Glomerular visceral epithelial cell (primary cell): ENCODE measurements around the gene PLAAT2.
"Not testable (repeated sequence)": the region's sequence is repeated elsewhere in the genome, so short reads cannot be mapped to it uniquely, and the experiment has no call there.

ENCODE experiments used
- DNase-seq: peaks from one replicate; pipeline ENCODE4 v3.0.0-alpha.2; 2016; ENCODE audit errors: extremely low spot score

PLAAT2 gene

GRCh38 chr11:63563201-63564055 is at the start of gene PLAAT2:
TSS of gene PLAAT2 (minus strand) at chr11:63563379. CDS start at chr11:63563324, 55 bp downstream.
- DNase-seq: no peak

DNA sequence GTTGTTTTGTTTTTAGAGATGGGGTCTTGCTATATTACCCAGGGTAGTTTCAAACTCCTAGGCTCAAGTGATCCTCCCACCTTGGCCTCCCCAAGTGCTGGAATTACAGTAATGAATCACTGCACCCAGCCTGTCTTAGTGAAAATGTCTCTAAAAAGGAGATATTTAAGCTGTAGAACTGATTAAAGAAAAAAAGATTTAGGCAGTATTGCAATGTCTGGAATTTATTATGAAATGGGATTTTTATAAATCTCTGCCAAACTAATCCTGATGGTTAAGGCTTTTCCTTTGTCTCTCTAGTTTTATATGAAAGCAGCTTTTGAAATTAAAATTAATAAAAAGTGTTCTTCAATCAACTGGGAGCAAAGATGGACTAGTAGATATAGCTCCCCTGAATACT is 49.0 kb upstream of the PLAAT2 start:
- DNase-seq: no peak

DNA sequence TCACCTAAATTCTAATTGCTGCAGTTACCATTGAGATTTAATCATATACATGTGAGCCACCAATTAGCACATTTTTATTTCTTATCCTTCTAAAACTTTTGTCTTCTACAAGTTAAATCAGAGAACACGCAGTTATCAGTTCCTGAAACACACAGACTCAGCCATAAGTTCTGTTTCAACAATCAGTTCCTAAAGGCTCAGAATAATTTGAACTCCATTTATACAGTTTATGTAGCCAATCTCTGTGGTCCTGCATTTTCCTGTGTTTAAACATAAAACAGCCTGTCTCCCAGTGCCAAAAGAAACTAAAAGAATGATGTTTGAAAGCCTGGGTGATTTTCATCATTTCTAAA is 48.2 kb upstream of the PLAAT2 start:
- DNase-seq: no peak

- no peak for DNase-seq
These were observed 47.6 kb upstream of the PLAAT2 start for GRCh38 chr11:63610604-63611394.

- no peak for DNase-seq
These were observed 46.9 kb upstream of the PLAAT2 start for GRCh38 chr11:63609971-63610580.

GRCh38 chr11:63609536-63609935 is 46.4 kb upstream of the PLAAT2 start:
- DNase-seq: peak; percentile 48

DNA sequence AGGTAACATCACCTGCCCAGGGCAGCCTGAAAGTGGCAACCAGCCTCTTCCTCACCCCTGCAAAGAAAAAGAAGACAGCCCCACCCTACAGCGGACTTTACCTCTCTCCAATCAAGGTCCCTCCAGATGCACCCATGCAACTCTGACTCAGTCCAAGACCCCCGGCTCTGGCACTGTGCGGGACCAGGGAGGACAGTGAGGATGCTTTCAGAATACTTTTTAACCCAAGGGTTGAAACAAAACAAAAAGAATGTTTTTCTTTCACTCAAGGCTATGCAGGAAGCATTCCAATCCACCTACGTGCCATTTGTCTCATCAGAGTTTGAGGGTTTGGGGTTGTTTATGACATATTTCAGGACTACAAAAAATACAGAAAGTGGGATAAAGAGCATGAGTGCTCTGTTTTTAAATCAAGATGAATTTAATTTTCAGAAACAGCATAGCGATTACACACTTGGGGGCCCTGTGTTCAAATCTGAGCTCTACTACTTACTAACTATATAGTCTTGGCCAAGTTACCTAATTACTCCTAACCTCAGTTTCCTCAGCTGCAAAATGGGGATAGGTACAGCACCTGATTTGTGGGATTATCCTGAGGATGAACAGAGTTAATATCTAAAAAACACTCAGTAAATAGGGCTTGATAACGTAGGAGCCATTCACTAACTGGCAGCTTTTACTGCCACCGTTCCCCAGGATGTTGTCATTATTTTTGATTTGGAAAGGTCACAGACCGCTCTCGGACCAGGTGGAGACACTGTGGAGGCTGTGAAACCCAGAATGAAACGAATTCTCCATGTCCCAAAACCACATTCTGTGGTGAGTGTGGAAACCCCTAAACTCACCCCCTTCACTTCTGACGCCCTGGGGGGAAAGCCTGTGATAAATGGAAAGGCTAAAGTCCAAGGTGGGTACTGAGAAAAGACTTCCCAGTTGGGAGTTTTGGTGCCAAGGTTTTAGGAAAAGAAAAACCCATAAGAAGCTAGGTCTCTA is 45.5 kb upstream of the PLAAT2 start:
- peak; percentile 78 for DNase-seq

GRCh38 chr11:63603180-63603518 is 40.0 kb upstream of the PLAAT2 start:
- DNase-seq: no peak

DNA sequence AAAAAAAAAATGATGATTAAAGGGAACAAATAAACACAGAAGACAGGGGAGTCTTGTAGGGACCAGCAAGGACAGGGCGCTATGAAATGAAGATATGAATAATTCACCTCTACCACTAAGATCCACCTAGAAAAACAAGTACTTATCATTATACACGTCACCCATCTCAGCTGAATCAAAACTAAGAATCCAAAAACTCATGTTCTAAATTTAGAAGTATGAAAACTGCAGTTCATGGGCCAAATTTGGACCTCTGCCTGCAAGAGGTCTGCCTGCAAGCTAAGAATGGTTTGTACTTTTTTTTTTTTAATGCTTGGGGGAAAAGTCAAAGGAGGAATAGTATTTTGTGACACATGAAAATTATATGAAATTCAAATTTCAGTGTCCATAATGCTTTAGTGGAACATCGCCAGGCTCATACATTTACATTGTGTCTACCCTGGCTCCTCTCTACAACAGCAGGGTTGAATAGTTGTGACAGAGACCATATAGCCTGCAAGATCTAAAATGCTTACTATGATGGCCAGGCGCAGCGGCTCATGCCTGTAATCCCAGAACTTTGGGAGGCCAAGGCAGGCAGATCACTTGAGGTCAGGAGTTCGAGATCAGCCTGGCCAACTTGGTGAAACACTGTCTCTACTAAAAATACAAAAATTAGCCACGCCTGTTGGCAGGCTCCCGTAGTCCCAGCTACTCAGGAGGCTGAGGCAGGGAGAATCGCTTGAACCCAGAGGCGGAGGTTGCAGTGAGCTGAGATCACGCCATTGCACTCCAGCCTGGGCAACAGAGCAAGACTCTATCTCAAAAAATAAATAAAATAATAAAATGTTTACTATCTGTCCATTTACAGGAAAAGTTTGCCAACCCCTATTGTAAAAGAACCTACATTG is 39.4 kb upstream of the PLAAT2 start:
- not testable (repeated sequence) for DNase-seq

GRCh38 chr11:63599211-63600122 is 36.3 kb upstream of the PLAAT2 start:
- DNase-seq: peak; percentile 97

GRCh38 chr11:63598556-63598955 is 35.4 kb upstream of the PLAAT2 start:
- DNase-seq: no peak

GRCh38 chr11:63595296-63595695 is 32.1 kb upstream of the PLAAT2 start:
- DNase-seq: peak; percentile 35

- peak; percentile 37 for DNase-seq
These were observed 29.8 kb upstream of the PLAAT2 start for GRCh38 chr11:63592975-63593395.

DNA sequence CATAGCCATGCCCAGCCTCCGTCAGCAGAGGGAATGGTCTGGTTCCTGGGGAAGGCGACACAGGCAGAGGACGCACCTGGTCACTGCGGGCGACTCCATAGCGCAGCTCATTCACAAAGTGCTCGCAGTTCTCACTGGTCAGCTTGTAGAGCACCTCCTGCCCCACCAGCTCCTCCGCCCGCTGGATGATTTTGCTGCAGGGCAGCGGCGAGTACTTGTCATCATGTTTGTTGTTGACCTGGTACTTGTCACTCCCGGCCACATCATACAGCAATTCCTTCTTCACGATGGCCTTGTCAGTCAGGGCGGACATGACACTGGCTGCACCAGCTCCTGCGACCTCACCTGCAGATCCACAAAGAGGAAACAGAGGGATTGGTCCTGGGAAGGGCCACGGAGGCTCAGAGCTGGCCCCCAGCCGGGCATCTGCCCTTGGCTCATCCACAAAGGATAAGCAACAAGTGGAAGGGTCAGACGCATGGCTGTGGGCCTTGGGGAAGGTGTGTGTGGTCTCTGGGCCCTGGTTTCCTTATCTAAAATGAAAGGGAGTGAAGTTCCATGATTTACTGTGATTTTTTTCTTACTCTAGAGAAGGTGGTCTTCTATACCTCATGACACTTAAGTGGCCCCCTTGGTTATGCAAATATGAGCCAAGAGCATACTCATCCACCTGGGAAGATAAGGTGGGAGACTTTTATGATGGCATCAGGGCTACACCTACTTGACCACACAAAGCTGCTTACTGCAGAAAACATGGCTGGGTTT is 27.0 kb upstream of the PLAAT2 start:
- no peak for DNase-seq

DNA sequence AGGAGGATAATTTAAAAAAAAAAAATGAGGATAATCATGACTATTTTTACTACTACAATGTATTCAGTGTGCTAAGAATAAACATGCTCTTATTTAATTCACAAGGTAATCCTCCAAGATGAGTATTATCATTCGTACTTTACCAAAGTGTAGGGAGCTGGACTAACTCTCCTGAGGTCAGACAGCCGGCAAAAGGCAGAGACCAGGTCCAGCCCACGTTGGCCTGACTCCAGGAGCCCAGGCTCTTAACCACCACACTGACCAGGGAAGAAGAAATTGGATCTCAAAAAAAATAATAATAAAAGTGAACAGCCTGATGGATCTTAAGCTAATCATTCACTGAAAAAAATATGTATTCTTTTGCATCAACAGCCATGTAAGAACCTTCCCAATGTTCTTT is 25.8 kb upstream of the PLAAT2 start:
- no peak for DNase-seq

GRCh38 chr11:63586451-63587166 is 23.4 kb upstream of the PLAAT2 start:
- no peak for DNase-seq

DNA sequence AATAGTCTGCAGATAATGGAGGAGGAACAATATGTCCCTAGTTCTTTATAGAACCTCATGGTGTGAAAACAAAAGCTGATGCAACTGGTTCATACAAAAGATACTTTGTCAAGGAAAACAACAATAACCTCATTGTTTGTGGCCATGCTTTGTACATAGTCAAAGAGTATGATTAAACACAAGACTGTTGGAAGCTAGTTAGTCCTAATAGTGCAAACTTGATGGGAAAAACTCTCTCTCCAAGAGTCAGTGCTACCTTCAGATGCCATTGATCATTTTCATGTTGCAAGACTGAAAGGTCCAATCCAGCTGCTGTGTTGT is 20.1 kb upstream of the PLAAT2 start:
- DNase-seq: no peak

DNA sequence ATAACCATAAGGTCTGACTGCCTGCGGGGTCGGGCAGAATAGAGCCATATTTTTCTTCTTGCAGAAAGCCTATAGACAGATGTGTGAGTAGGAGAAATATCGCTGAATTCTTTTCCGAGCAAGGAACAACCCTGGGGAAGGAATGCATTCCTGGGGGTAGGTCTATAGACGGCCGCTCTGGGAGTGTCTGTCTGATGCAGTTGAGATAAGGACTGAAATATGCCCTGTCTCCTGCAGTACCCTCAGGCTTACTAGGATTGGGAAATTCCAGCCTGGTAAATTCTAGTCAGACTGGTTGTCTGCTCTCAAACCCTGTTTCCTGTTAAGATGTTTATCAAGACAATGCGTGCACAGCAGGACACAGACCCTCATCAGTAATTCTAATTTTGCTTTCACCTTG is 18.0 kb upstream of the PLAAT2 start:
- DNase-seq: not testable (repeated sequence)
